SK-N-SH (cell line): ENCODE results near the gene GPN1. TPM values are rescaled to one million over a fixed set of nuclear protein-coding genes. Genes with fewer than 3 reads are reported as not detected.
A peak's percentile ranks its signal among the peaks of the same experiment; 100 is the strongest.

Experiments
- CTCF ChIA-PET: fragments of 300-600, 350-600 bp; formaldehyde crosslinking; extraction: SDS; loops from one replicate; lab custom pipeline; 2021; lab: Yijun Ruan, JAX
- POLR2A ChIA-PET: fragments of 350-600 bp; sonication (Branson Sonifier 250); formaldehyde crosslinking; extraction: SDS; loops from one replicate; lab custom pipeline; 2020; ENCODE audit warnings: antibody characterized with exemption, inconsistent platforms; lab: Yijun Ruan, JAX
- DNase-seq: peaks from one replicate; pipeline ENCODE4 v3.0.0; 2012
- H2AFZ ChIP-seq: fragments of 200-600 bp; sonication (generic); 2 replicates; pipeline ENCODE4 v1.8.1; 2016; ENCODE audit warnings: antibody characterized with exemption, mild to moderate bottlenecking, low read depth
- H3F3A ChIP-seq: fragments of 200-600 bp; sonication (generic); replicated peaks from 2 replicates; pipeline ENCODE3; 2016; ENCODE audit warnings: antibody characterized with exemption, mild to moderate bottlenecking; ENCODE audit not compliant: insufficient read depth
- H3K27ac ChIP-seq, 2 experiments: fragments of 200-500 bp in 1 of 2; fragments of 200-600 bp in 1 of 2; sonication (Bioruptor generic) in 1 of 2; sonication (generic), shearing (Covaris generic) in 1 of 2; 2 replicates each; pipeline versions ENCODE4 v1.5.1 to v1.6.1; 2014 to 2016; ENCODE audit warnings: low read depth in 2 of 2, inconsistent platforms in 1 of 2, low read length in 1 of 2, mild to moderate bottlenecking in 1 of 2, mixed read lengths in 1 of 2
- H3K27me3 ChIP-seq: fragments of 200-600 bp; sonication (generic), shearing (Covaris generic); 2 replicates; pipeline ENCODE4 v1.6.1; 2016; ENCODE audit warnings: mixed run types; ENCODE audit not compliant: insufficient read depth
- H3K36me3 ChIP-seq, 2 experiments: fragments of 200-500 bp in 1 of 2; fragments of 200-600 bp in 1 of 2; sonication (Bioruptor generic) in 1 of 2; sonication (generic) in 1 of 2; replicated peaks in 1 of 2; 2 replicates each; pipeline versions ENCODE3 to v1.5.1; 2014 to 2016; ENCODE audit warnings: low read length in 1 of 2, mild to moderate bottlenecking in 1 of 2; ENCODE audit not compliant: insufficient read depth in 2 of 2, control insufficient read depth in 1 of 2
- H3K4me1 ChIP-seq, 2 experiments: fragments of 200-500 bp in 1 of 2; fragments of 200-600 bp in 1 of 2; sonication (Bioruptor generic) in 1 of 2; sonication (generic), shearing (Covaris generic) in 1 of 2; 2 replicates each; pipeline versions ENCODE4 v1.5.1 to v1.6.1; 2014 to 2016; ENCODE audit warnings: low read depth in 1 of 2, low read length in 1 of 2, mixed run types in 1 of 2; ENCODE audit not compliant: insufficient read depth in 2 of 2, control insufficient read depth in 1 of 2
- H3K4me2 ChIP-seq: fragments of 200-600 bp; sonication (generic), shearing (Covaris generic); 2 replicates; pipeline ENCODE4 v1.6.1; 2017; ENCODE audit warnings: mixed run types
- H3K4me3 ChIP-seq, 2 experiments: fragments of 200-500 bp in 1 of 2; fragments of 200-600 bp in 1 of 2; sonication (Bioruptor generic) in 1 of 2; sonication (generic), shearing (Covaris generic) in 1 of 2; 2 replicates each; pipeline versions ENCODE4 v1.5.1 to v1.8.1; 2014 to 2016; ENCODE audit warnings: low read depth in 2 of 2, inconsistent platforms in 1 of 2, low read length in 1 of 2, mild to moderate bottlenecking in 1 of 2, mixed read lengths in 1 of 2, moderate library complexity in 1 of 2
- H3K79me2 ChIP-seq: fragments of 200-600 bp; sonication (generic); 2 replicates; pipeline ENCODE4 v1.8.1; 2017; ENCODE audit warnings: mild to moderate bottlenecking; ENCODE audit not compliant: insufficient read depth
- H3K9ac ChIP-seq: fragments of 200-600 bp; sonication (generic); 2 replicates; pipeline ENCODE4 v1.6.1; 2017; ENCODE audit warnings: mixed run types
- H3K9me2 ChIP-seq: fragments of 200-600 bp; sonication (generic); 2 replicates; pipeline ENCODE4 v1.6.1; 2017; ENCODE audit warnings: mixed run types
- H3K9me3 ChIP-seq: fragments of 200-600 bp; sonication (generic); 2 replicates; pipeline ENCODE4 v1.6.1; 2017; ENCODE audit warnings: mixed run types, mild to moderate bottlenecking, moderate library complexity
- H4K20me1 ChIP-seq: fragments of 200-600 bp; sonication (generic); 2 replicates; pipeline ENCODE4 v1.6.1; 2017; ENCODE audit warnings: mild to moderate bottlenecking, mixed run types; ENCODE audit not compliant: insufficient read depth
- CHD2 ChIP-seq: fragments of 150-350 bp; IDR thresholded peaks from 2 replicates; pipeline ENCODE4 v1.6.1; 2018; ENCODE audit warnings: low read length; ENCODE audit not compliant: partially characterized antibody
- ELF1 ChIP-seq: IDR thresholded peaks from 2 replicates; pipeline ENCODE4 v1.4.0; 2012
- EP300 ChIP-seq, 2 experiments: IDR thresholded peaks; 2 replicates each; pipeline versions ENCODE4 v1.4.0 to v1.6.1; 2012; ENCODE audit warnings: borderline replicate concordance in 1 of 2, low read depth in 1 of 2, low read length in 1 of 2
- FOSL2 ChIP-seq: IDR thresholded peaks from 2 replicates; pipeline ENCODE4 v1.4.0; 2012; ENCODE audit warnings: low read depth, mild to moderate bottlenecking, moderate library complexity, borderline replicate concordance
- FOXJ3 ChIP-seq: sonication (generic); formaldehyde crosslinking; IDR thresholded peaks from 2 replicates; pipeline ENCODE4 v1.5.1; 2020; ENCODE audit warnings: mild to moderate bottlenecking, missing genetic modification reagents
- FOXM1 ChIP-seq: IDR thresholded peaks from 2 replicates; pipeline ENCODE4 v1.4.0; 2012; ENCODE audit warnings: low read depth, mild to moderate bottlenecking
- GABPA ChIP-seq: IDR thresholded peaks from 2 replicates; pipeline ENCODE4 v1.4.0; 2012; ENCODE audit warnings: low read depth, mild to moderate bottlenecking
- GATA2 ChIP-seq: sonication (generic); formaldehyde crosslinking; IDR thresholded peaks from 2 replicates; pipeline ENCODE4 v1.5.0; 2020; ENCODE audit warnings: mild to moderate bottlenecking, missing genetic modification reagents
- MEF2A ChIP-seq: IDR thresholded peaks from 2 replicates; pipeline ENCODE4 v1.4.0; 2012; ENCODE audit warnings: low read depth, borderline replicate concordance
- MXI1 ChIP-seq: IDR thresholded peaks from 2 replicates; pipeline ENCODE4 v1.6.1; 2012; ENCODE audit warnings: mild to moderate bottlenecking, low read depth, low read length, improper control_type of control experiment
- NFIC ChIP-seq: IDR thresholded peaks from 2 replicates; pipeline ENCODE4 v1.4.0; 2012; ENCODE audit warnings: borderline replicate concordance
- NRF1 ChIP-seq: IDR thresholded peaks from 2 replicates; pipeline ENCODE4 v1.6.1; 2012; ENCODE audit warnings: low read depth, mild to moderate bottlenecking, low read length
- POLR2AphosphoS5 ChIP-seq: IDR thresholded peaks from 2 replicates; pipeline ENCODE4 v1.6.1; 2012; ENCODE audit warnings: low read depth, low read length
- RCOR1 ChIP-seq: fragments of 150-350 bp; IDR thresholded peaks from 2 replicates; pipeline ENCODE4 v1.6.1; 2017; ENCODE audit warnings: antibody characterized with exemption, low read length
- RXRA ChIP-seq: IDR thresholded peaks from 2 replicates; pipeline ENCODE4 v1.4.0; 2012; ENCODE audit warnings: low read depth, mild to moderate bottlenecking, borderline replicate concordance
- TAF1 ChIP-seq: IDR thresholded peaks from 2 replicates; pipeline ENCODE4 v1.6.1; 2012; ENCODE audit warnings: low read depth, mild to moderate bottlenecking, low read length, moderate library complexity, borderline replicate concordance
- TCF12 ChIP-seq: IDR thresholded peaks from 2 replicates; pipeline ENCODE4 v1.4.0; 2012
- TEAD4 ChIP-seq: IDR thresholded peaks from 2 replicates; pipeline ENCODE4 v1.4.0; 2012; ENCODE audit warnings: mild to moderate bottlenecking, borderline replicate concordance; ENCODE audit not compliant: insufficient read depth
- YY1 ChIP-seq: IDR thresholded peaks from 2 replicates; pipeline ENCODE4 v1.4.0; 2012; ENCODE audit warnings: low read depth, mild to moderate bottlenecking
- WGBS: methylation state at CpG from one replicate; pipeline ENCODE4 v1.1.6; 2017; ENCODE audit warnings: low lambda C conversion rate; 5-methylcytosine and 5-hydroxymethylcytosine counted together
- polyA plus RNA-seq, 3 experiments: library from polyadenylated mRNA; depleted of rRNA; stranded (reverse); fragments of >200 nt; gene quantifications; 2 replicates each; pipeline ENCODE4 v1.2.3, GENCODE V29; 2012
- TF ChIP-seq, protein P1 (sequence below): IDR thresholded peaks from 2 replicates; pipeline ENCODE4 v1.4.0; 2012; ENCODE audit warnings: low read depth
- TF ChIP-seq, protein P2 (sequence below): IDR thresholded peaks from 2 replicates; pipeline ENCODE4; 2012
- TF ChIP-seq, protein P3 (sequence below): IDR thresholded peaks from 2 replicates; pipeline ENCODE4 v1.4.0; 2012; ENCODE audit warnings: low read depth, borderline replicate concordance
- TF ChIP-seq, protein P4 (sequence below): fragments of 150-350 bp; IDR thresholded peaks from 2 replicates; pipeline ENCODE4 v1.6.1; 2017; ENCODE audit warnings: antibody characterized with exemption, low read length, low read depth, borderline replicate concordance

Gene GPN1
- polyA plus RNA-seq, 1 of the 3 experiments (the other 2 are of a cell fraction), result 74.0 TPM

DNA sequence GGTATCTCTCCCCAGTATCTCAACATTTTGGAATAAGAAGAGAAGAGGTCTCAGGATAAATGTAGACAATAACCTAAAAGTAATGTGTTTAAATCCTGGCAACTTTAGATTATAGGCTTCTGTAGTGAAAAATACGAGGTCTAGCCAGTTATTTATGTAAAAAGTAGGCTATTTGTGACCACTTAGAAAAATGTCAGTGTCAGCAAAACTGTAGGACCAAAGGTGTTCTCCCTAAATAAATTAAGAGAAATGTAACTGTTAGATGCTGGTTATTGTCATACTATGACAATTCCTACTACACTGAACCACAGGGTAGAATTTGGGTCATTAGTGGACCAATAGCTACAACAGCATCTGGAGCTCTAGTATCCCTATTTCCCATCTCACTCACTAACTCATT, 32.5 kb downstream of the GPN1 start:
- H3K9me3 ChIP-seq, result no peaks in the 10 kb centered on the region
- H3K9me2 ChIP-seq, result no peaks in the 10 kb centered on the region
- H4K20me1 ChIP-seq, result no peaks in the 10 kb centered on the region
- no peak overlapping the region for H3K4me2 ChIP-seq
- no peak overlapping the region for H2AFZ ChIP-seq
- no peak overlapping the region for H3K27ac ChIP-seq
- WGBS, result 80% methylated on average over 1 of the region's 1 CpG
- DNase-seq, result no peak
- ChIA-PET CTCF (interaction anchor here (2.7 kb wide), 1 partner anchor 22 kb away, joined by 19 read pairs; no protein-coding TSS in a partner anchor), POLR2A (no interaction called here)
- H3K4me3 ChIP-seq, result no peak overlapping the region
- peaks cover 56 to 60% of the 10 kb centered on the region in 2 experiments for H3K36me3 ChIP-seq
- H3K4me1 ChIP-seq, result peaks cover 16 to 24% of the 10 kb centered on the region in 2 experiments; a peak in 3 of 4 replicates
- H3F3A ChIP-seq, result peaks cover 1% of the 10 kb centered on the region
- no peak overlapping the region for H3K9ac ChIP-seq
- peaks cover 64% of the 10 kb centered on the region for H3K79me2 ChIP-seq
- no peaks in the 10 kb centered on the region for H3K27me3 ChIP-seq
- TF ChIP-seq MXI1, result no peak
- TF ChIP-seq NFIC, result no peak
- TF ChIP-seq, protein P1, sequence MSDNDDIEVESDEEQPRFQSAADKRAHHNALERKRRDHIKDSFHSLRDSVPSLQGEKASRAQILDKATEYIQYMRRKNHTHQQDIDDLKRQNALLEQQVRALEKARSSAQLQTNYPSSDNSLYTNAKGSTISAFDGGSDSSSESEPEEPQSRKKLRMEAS, result no peak

DNA sequence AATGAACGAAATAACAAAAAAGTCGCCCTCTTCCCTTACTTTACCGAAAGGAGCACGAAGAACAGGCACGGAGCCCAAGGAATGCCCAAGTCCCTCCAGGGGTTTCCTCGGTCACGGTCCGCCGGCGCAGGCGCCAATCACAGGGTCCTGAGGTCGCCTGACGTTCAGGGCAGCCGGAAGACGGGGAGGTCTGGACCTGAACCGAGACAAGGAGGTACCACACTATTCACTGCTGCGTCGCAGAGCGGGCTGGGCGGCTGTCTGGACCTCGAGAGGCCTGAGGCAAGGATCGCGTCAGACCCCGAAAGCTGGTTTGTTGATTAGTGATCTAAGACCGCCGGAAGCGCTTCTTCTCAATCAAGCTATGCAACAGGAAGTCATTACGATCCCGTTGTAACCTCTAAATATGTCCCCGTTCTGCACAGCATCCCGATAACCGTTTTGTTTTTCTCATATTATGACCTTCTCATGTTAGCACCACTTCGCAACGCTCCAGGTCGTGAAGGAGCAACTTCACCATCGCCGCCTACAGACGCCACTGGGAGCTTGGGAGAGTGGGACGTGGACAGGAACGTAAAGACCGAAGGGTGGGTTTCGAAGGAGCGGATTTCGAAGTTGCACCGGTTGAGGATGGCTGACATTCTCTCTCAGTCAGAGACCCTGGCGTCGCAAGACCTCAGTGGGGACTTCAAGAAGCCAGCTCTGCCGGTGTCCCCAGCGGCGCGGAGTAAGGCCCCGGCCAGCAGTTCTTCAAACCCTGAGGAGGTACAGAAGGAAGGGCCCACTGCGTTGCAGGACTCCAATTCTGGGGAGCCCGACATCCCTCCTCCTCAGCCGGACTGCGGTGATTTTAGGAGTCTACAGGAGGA, 34.7 kb downstream of the GPN1 start, which contains the start of the genes SLC4A1AP and SUPT7L:
Gene SLC4A1AP (plus strand): TSS at position 605 of the 869 bp plus-strand sequence. CDS start 26 bp downstream, at position 631.
Gene SUPT7L (minus strand): TSS at position 330 of the 869 bp plus-strand sequence. CDS start 1,422 bp downstream, outside the sequence.
- H3K27me3 ChIP-seq, result no peaks in the 10 kb centered on the region
- POLR2A ChIA-PET, result interaction anchor here (0.6 to 1.8 kb wide), 6 partner anchors 18 to 254 kb away, joined by 3 to 10 read pairs (median 4); partner anchors contain the start of genes CCDC121, GPN1, NRBP1 and PPM1G
- WGBS, result 0% methylated on average over 52 of the region's 56 CpGs
- H3K4me1 ChIP-seq, result peaks cover 16 to 24% of the 10 kb centered on the region in 2 experiments; a peak in 3 of 4 replicates
- peak within 1 kb of the TSS; percentile 93 for H2AFZ ChIP-seq
- no peaks in the 10 kb centered on the region for H4K20me1 ChIP-seq
- no peaks in the 10 kb centered on the region for H3K9me3 ChIP-seq
- H3F3A ChIP-seq, result no peaks in the 10 kb centered on the region
- H3K9me2 ChIP-seq, result no peaks in the 10 kb centered on the region
- CTCF ChIA-PET, result interaction anchor here (0.6 to 8.1 kb wide), 8 partner anchors 17 to 539 kb away, joined by 3 to 146 read pairs (median 4); no protein-coding TSS in a partner anchor
- peak within 1 kb of the TSS; percentile 92 to 100 for H3K27ac ChIP-seq
- peak within 1 kb of the TSS; percentile 99 for H3K4me2 ChIP-seq
- peak; percentile 85 for DNase-seq
- peaks cover 40 to 51% of the 10 kb centered on the region in 2 experiments for H3K36me3 ChIP-seq
- H3K9ac ChIP-seq, result peak within 1 kb of the TSS; percentile 85
- H3K4me3 ChIP-seq, result peak within 1 kb of the TSS; percentile 91 to 99
- peaks cover 58% of the 10 kb centered on the region for H3K79me2 ChIP-seq
- TF ChIP-seq POLR2AphosphoS5 (peak; percentile 88), ELF1 (peak; percentile 49; the same call in 1 of the 2 replicates), FOXJ3 (peak; percentile 60; the same call in 1 of the 2 replicates), FOSL2 (no peak; the same call in 1 of the 2 replicates), GATA2 (CRISPR knock-in tag) (peak; percentile 75), RCOR1 (peak; percentile 2; the same call in 1 of the 2 replicates), NFIC (no peak; the same call in 1 of the 2 replicates), EP300 (IDR thresholded peaks at IDR 0.05; ENCODE audit: borderline replicate concordance in 1 of 2, low read depth in 1 of 2, low read length in 1 of 2) (no peak), CHD2 (peak; percentile 87), TEAD4 (no peak), TCF12 (peak; percentile 45; the same call in 1 of the 2 replicates), RXRA (no peak), MXI1 (peak; percentile 77), YY1 (peak; percentile 97), NRF1 (peak; percentile 60), FOXM1 (peak; percentile 53; the same call in 1 of the 2 replicates), MEF2A (no peak), TAF1 (peak; percentile 95), GABPA (peak; percentile 95)
- TF ChIP-seq, protein P2, sequence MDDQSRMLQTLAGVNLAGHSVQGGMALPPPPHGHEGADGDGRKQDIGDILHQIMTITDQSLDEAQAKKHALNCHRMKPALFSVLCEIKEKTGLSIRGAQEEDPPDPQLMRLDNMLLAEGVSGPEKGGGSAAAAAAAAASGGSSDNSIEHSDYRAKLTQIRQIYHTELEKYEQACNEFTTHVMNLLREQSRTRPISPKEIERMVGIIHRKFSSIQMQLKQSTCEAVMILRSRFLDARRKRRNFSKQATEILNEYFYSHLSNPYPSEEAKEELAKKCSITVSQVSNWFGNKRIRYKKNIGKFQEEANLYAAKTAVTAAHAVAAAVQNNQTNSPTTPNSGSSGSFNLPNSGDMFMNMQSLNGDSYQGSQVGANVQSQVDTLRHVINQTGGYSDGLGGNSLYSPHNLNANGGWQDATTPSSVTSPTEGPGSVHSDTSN, result peak; percentile 10; the same call in 1 of the 2 replicates
- TF ChIP-seq, protein P3, sequence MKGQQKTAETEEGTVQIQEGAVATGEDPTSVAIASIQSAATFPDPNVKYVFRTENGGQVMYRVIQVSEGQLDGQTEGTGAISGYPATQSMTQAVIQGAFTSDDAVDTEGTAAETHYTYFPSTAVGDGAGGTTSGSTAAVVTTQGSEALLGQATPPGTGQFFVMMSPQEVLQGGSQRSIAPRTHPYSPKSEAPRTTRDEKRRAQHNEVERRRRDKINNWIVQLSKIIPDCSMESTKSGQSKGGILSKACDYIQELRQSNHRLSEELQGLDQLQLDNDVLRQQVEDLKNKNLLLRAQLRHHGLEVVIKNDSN, result peak; percentile 50; the same call in 1 of the 2 replicates
- TF ChIP-seq, protein P4, sequence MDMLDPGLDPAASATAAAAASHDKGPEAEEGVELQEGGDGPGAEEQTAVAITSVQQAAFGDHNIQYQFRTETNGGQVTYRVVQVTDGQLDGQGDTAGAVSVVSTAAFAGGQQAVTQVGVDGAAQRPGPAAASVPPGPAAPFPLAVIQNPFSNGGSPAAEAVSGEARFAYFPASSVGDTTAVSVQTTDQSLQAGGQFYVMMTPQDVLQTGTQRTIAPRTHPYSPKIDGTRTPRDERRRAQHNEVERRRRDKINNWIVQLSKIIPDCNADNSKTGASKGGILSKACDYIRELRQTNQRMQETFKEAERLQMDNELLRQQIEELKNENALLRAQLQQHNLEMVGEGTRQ, result no peak
- TF ChIP-seq, protein P1, result peak; percentile 78
